MCF 10A (cell line): ENCODE measurements around the gene GALNT16. TPM values are rescaled to one million over a fixed set of nuclear protein-coding genes. Genes with fewer than 3 reads are reported as not detected.

Experiments used
- BruUV-seq: library from RNA; stranded (reverse); fragments of 400-500 nt; replicated peaks from 2 replicates; lab custom pipeline; 2021; lab: Mats Ljungman, UMichigan
- CTCF ChIA-PET: fragments of 300-600 bp; sonication (Branson Sonifier 250); formaldehyde crosslinking; extraction: SDS; loops from one replicate; lab custom pipeline; 2021; ENCODE audit warnings: antibody characterized with exemption, inconsistent platforms; lab: Yijun Ruan, JAX
- POLR2A ChIA-PET: fragments of 300-600, 350-650 bp; sonication (Branson Sonifier 250); formaldehyde crosslinking; extraction: SDS; loops from one replicate; lab custom pipeline; 2020; ENCODE audit warnings: antibody characterized with exemption, inconsistent platforms; lab: Yijun Ruan, JAX
- DNase-seq: peaks from one replicate; pipeline ENCODE4 v3.0.0-alpha.2; 2018; ENCODE audit not compliant: unreplicated experiment
- H3K27ac Mint-ChIP-seq: one replicate; pipeline ENCODE4 v1.8.0; 2022; ENCODE audit warnings: mild to moderate bottlenecking, low read depth, mixed read lengths; ENCODE audit not compliant: unreplicated experiment
- H3K27me3 Mint-ChIP-seq: one replicate; pipeline ENCODE4 v1.8.0; 2022; ENCODE audit warnings: mixed read lengths; ENCODE audit not compliant: insufficient read depth, unreplicated experiment
- H3K36me3 Mint-ChIP-seq: one replicate; pipeline ENCODE4 v1.8.0; 2022; ENCODE audit warnings: mild to moderate bottlenecking, moderate library complexity, mixed read lengths; ENCODE audit not compliant: insufficient read depth, unreplicated experiment
- H3K4me1 Mint-ChIP-seq: one replicate; pipeline ENCODE4 v1.8.0; 2022; ENCODE audit warnings: mixed read lengths; ENCODE audit not compliant: insufficient read depth, unreplicated experiment
- H3K4me3 Mint-ChIP-seq: one replicate; pipeline ENCODE4 v1.8.0; 2022; ENCODE audit warnings: mild to moderate bottlenecking, moderate library complexity, mixed read lengths; ENCODE audit not compliant: unreplicated experiment
- H3K9me3 Mint-ChIP-seq: one replicate; pipeline ENCODE4 v1.8.0; 2022; ENCODE audit warnings: mixed read lengths; ENCODE audit not compliant: unreplicated experiment
- intact Hi-C: fragments of 100-400 bp; cut with micrococcal nuclease; formaldehyde crosslinking; loops from 2 replicates; pipeline ENCODE4 v1.14.1; 2022
- total RNA-seq: library from RNA; stranded (reverse); gene quantifications from 2 replicates; pipeline ENCODE4 v1.2.3, GENCODE V29; 2022
- TF ChIP-seq, protein P1 (sequence below): fragments of 200-600 bp; IDR thresholded peaks from one replicate; pipeline ENCODE4 v1.8.0; 2022; ENCODE audit warnings: antibody characterized with exemption, mild to moderate bottlenecking; ENCODE audit not compliant: unreplicated experiment

GALNT16 gene
- total RNA-seq, 1 experiment from 2014 or later, result not detected

DNA sequence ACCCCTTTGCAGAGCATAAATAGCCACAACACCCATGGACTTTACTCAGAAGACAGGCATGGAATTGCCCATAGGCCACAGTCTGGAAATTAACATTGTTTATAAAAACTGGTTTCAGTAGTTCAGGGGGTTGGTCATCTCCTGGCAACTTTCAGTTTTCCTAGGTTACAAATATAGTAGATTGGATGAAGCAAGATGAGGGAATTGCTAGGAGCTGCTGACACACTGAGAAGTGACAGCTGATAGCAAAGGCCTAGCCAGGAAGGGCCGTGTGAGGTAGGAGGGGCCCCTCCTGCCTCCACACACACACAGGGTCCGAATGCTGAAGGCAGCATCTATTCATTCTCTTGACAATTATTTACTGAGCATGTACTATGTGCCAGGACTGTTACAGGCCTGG, 8.3 kb downstream of the GALNT16 start:
- no TSS peak for BruUV-seq
- Mint-ChIP-seq H3K9me3 (no peaks in the 10 kb centered on the region), H3K4me3 (no peak overlapping the region), H3K27ac (no peak overlapping the region), H3K4me1 (no peaks in the 10 kb centered on the region), H3K36me3 (no peaks in the 10 kb centered on the region), H3K27me3 (peaks cover 13% of the 10 kb centered on the region)
- POLR2A ChIA-PET, result interaction anchor here (0.6 kb wide), 1 partner anchor 153 kb away, joined by 4 read pairs; no protein-coding TSS in a partner anchor
- intact Hi-C loops, result no loop called here
- TF ChIP-seq, protein P1, sequence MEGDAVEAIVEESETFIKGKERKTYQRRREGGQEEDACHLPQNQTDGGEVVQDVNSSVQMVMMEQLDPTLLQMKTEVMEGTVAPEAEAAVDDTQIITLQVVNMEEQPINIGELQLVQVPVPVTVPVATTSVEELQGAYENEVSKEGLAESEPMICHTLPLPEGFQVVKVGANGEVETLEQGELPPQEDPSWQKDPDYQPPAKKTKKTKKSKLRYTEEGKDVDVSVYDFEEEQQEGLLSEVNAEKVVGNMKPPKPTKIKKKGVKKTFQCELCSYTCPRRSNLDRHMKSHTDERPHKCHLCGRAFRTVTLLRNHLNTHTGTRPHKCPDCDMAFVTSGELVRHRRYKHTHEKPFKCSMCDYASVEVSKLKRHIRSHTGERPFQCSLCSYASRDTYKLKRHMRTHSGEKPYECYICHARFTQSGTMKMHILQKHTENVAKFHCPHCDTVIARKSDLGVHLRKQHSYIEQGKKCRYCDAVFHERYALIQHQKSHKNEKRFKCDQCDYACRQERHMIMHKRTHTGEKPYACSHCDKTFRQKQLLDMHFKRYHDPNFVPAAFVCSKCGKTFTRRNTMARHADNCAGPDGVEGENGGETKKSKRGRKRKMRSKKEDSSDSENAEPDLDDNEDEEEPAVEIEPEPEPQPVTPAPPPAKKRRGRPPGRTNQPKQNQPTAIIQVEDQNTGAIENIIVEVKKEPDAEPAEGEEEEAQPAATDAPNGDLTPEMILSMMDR, result no peak
- DNase-seq, result no peak
- CTCF ChIA-PET, result interaction anchor here (1.1 kb wide), 1 partner anchor 28 kb away, joined by 3 read pairs; no protein-coding TSS in a partner anchor

DNA sequence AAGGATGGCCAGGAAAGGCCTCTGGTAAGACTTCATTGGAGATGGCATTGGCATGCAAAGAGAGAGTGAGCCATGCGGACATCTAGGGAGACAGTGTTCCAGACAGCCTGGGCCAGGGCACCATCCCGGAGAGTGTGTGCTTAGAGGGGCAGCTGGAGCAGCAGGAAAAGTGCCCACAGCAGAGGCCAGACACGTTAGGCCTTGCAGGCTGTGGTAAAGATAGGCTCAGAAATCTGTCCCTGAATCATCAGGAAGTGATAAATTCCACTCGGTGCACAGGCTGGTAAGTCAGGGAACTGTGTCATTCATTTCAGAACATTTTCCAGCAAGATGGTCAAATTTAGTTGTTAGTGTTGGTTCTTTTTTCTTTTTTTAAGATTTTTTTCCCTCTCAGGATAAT, 8.8 kb downstream of the GALNT16 start:
- H3K9me3 Mint-ChIP-seq, result no peaks in the 10 kb centered on the region
- H3K27me3 Mint-ChIP-seq, result peaks cover 13% of the 10 kb centered on the region
- intact Hi-C loops, result no loop called here
- ChIA-PET POLR2A (interaction anchor here (0.6 kb wide), 1 partner anchor 153 kb away, joined by 4 read pairs; no protein-coding TSS in a partner anchor), CTCF (no interaction called here)
- TF ChIP-seq, protein P1, result no peak
- H3K36me3 Mint-ChIP-seq, result no peaks in the 10 kb centered on the region
- no peak for DNase-seq
- no peak overlapping the region for H3K27ac Mint-ChIP-seq
- H3K4me1 Mint-ChIP-seq, result no peaks in the 10 kb centered on the region
- no peak overlapping the region for H3K4me3 Mint-ChIP-seq
- BruUV-seq, result no TSS peak

DNA sequence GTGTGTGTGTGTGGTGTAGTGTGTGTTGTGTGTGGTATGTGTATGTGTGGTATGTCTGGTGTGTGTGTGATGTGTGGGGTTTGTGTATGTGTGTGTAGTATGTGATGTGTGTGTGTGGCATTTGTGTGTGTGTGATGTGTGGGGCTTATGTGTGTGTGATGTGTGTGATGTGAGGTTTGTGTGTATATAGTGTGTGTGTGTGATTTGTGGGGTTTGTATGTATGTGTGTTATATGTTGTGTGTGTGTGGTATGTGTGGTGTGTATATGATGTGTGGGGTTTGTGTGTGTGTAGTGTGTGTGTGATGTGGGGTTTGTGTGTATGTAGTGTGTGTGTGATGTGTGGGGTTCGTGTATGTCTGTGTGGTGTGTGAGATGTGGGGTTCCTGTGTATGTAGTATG, 9.4 kb downstream of the GALNT16 start:
- H3K36me3 Mint-ChIP-seq, result no peaks in the 10 kb centered on the region
- H3K4me3 Mint-ChIP-seq, result no peak overlapping the region
- ChIA-PET CTCF (no interaction called here), POLR2A (no interaction called here)
- H3K4me1 Mint-ChIP-seq, result no peaks in the 10 kb centered on the region
- DNase-seq, result no peak
- intact Hi-C loops, result no loop called here
- H3K9me3 Mint-ChIP-seq, result no peaks in the 10 kb centered on the region
- H3K27ac Mint-ChIP-seq, result no peak overlapping the region
- H3K27me3 Mint-ChIP-seq, result peaks cover 9% of the 10 kb centered on the region
- no TSS peak for BruUV-seq
- TF ChIP-seq, protein P1, result no peak

DNA sequence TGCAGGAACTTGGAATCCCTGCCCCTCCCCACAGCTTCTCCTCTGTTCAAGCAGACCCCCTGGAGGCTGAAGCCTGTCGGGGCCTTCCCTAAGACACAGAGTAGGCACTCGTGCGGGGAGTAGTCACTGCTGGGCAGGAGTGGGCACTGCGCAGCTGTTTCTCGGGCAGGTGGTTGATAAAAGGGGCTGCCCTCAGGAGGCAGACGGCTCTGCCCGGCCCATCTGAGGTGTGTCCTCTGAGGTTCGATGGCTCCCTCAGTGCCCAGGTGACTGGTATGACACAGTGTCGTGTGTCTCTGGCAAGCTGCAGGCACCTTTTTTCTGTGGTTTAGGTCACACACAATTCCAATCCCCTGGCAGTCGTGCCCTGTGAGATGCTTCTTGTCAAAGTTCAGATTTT, 10.1 kb downstream of the GALNT16 start:
- TF ChIP-seq, protein P1, result no peak
- Mint-ChIP-seq H3K4me1 (no peaks in the 10 kb centered on the region), H3K4me3 (no peak overlapping the region), H3K27ac (no peak overlapping the region), H3K9me3 (no peaks in the 10 kb centered on the region), H3K36me3 (no peaks in the 10 kb centered on the region), H3K27me3 (peaks cover 16% of the 10 kb centered on the region)
- DNase-seq, result no peak
- CTCF ChIA-PET, result no interaction called here
- POLR2A ChIA-PET, result no interaction called here
- intact Hi-C loops, result no loop called here
- BruUV-seq, result no TSS peak
